OCI-LY7 (cell line): ENCODE measurements around the gene NTF3.

ENCODE experiments used
- EZH2phosphoT487 ChIP-seq: fragments of 200-600 bp; sonication (generic); IDR thresholded peaks from 2 replicates; pipeline ENCODE4 v1.6.1; 2018; ENCODE audit warnings: low read depth, borderline replicate concordance, mild to moderate bottlenecking, mixed run types, antibody characterized with exemption, low read length, moderate library complexity, mixed read lengths
- TF ChIP-seq, protein P1 (sequence below): fragments of 200-600 bp; sonication (generic); conservative IDR thresholded peaks from 2 replicates; pipeline ENCODE4 v1.5.1; 2014; ENCODE audit warnings: mild to moderate bottlenecking, antibody characterized with exemption, low read length, moderate library complexity, mixed read lengths

DNA sequence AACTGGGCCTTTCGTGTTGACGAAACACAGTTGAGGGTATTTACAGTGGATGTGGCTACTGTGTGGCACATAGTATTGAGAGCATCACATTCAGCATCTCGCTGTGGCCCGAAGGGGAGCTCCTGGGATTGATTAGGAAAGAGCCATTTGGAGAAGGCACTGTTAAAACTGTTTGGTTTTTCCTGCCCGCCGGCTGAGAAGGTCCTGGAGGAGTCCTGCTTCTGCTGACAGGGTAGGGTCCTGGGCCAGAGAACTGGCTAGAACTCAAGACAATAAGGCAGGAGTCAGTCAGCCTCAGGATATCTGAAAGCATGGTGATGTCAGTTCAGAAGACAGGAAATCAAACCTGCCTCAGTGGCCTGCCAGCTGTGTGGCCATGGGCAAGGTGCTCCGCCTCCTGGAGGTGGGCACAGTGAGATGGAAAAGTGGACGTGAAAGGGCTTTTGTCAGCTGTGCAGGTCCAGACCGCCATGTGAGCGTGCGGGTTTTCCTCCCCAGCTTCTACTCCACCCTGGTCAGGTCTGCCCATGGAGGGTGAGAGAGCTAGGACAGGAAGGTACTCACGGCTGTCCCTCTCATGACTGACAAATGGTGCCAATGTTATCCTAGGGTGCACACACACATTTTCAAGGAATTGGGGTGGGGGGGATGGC is 92.3 kb downstream of the NTF3 start:
- TF ChIP-seq, protein P1, sequence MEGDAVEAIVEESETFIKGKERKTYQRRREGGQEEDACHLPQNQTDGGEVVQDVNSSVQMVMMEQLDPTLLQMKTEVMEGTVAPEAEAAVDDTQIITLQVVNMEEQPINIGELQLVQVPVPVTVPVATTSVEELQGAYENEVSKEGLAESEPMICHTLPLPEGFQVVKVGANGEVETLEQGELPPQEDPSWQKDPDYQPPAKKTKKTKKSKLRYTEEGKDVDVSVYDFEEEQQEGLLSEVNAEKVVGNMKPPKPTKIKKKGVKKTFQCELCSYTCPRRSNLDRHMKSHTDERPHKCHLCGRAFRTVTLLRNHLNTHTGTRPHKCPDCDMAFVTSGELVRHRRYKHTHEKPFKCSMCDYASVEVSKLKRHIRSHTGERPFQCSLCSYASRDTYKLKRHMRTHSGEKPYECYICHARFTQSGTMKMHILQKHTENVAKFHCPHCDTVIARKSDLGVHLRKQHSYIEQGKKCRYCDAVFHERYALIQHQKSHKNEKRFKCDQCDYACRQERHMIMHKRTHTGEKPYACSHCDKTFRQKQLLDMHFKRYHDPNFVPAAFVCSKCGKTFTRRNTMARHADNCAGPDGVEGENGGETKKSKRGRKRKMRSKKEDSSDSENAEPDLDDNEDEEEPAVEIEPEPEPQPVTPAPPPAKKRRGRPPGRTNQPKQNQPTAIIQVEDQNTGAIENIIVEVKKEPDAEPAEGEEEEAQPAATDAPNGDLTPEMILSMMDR = no peak
- TF ChIP-seq EZH2phosphoT487 = no peak
